HG02798 (cell line): ENCODE data around the gene SPATA33.

Experiments
- ATAC-seq: cut with Tn5 transposase; IDR thresholded peaks from one replicate; pipeline ENCODE4 v1.9.1; 2021; ENCODE audit warnings: mild to moderate bottlenecking; ENCODE audit not compliant: unreplicated experiment, poor library complexity

Gene SPATA33

DNA sequence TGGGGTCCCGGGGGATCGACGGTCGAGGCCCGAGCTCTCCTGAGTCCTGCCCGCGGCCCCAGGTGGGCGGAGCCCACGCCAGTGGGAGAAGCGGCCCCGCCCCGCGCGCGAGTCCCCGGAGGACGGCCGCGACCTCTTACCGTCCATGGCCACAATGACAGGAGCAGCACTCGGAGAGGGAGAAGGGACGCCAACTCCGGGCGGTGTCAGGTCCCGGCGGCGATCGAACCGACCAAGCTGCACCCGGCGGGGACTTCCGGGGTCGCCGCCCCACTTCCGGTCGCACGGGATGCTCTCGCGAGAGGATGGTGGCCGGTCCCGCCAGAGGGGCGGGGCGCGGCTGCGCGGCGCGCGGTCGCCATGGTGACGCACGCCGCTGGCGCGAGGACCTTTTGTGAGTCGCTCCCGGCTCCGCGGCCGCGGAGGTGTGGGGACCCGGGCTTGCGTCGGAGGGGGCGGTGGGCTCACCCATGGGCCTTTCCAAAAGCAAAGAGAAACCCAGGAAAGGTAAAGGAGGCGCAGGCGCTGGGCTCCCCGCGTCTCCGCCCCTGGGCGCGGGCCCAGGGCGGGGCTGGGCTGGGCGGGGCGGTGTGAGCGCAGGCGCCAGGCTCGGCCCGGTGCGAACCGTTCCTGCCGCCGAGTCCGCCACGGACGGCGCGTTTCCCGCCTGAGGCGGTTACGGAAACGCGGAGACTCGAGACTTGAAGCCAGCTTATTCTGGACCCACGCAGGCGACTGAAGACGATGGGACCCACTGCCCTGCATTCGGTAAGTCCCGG is at the start of gene SPATA33, which contains the start of gene CHMP1A:
Gene SPATA33, plus strand, starts transcription at position 395 of the 779 bp plus-strand sequence. Its CDS starts 76 bp downstream, at position 471.
Gene CHMP1A, minus strand, starts transcription at position 267 of the 779 bp plus-strand sequence. Its CDS starts 120 bp downstream, at position 147.
- ATAC-seq: peak; percentile 94

DNA sequence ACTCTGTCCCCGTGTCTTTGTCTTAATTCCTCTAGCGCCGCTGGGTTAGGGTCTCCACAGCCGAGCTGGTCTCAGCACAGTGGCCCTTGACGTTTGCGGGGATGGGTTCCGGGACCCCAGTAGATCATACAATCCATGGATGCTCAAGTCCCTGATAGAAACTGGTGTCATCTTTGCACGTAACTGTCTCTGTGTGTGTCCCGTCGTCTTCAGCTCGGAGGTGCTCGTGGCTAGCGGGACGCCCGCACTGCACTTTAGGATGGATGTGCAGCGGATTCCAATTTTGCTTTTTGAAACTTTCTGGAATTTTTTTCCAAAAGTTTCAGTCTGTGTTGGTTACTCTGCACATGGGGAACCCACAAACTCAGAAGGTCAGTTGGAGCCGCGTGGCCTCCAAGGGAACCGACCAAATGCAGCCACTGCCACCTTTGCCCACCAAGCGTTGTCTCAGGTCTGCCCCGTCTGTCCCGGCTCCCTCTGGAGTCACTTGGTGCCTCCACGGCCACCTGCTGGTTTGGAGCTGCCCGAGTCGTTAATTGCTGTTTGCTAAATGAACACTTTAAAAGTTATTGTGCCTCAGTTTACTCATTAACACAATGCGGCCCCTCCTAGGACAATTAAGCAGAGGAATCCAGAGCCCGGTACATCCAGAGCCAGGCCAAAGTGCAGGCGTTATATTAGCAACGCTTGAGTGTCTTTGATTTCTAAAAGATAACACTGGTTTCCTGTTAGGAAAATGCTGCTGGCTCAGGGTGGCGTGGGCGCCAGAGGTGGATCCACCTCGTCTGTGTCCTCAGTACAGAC is 49.5 kb upstream of the SPATA33 start:
- no peak for ATAC-seq

DNA sequence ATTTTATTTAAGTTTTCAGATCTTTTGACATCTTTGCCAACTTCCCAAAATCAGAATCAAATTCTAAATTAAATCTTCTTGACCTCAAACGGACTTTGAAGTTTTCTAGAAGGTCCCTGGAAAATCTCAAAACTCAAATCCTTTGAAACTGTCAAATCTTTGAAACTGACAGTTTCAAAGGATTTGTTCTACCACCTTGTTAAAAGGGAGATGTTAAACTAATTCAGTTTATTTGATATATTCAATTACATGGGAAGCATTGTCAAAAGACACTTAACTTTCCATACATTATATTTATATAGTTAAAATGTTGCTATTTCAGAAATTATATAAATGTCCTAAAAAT is 47.6 kb upstream of the SPATA33 start:
- no peak for ATAC-seq

DNA sequence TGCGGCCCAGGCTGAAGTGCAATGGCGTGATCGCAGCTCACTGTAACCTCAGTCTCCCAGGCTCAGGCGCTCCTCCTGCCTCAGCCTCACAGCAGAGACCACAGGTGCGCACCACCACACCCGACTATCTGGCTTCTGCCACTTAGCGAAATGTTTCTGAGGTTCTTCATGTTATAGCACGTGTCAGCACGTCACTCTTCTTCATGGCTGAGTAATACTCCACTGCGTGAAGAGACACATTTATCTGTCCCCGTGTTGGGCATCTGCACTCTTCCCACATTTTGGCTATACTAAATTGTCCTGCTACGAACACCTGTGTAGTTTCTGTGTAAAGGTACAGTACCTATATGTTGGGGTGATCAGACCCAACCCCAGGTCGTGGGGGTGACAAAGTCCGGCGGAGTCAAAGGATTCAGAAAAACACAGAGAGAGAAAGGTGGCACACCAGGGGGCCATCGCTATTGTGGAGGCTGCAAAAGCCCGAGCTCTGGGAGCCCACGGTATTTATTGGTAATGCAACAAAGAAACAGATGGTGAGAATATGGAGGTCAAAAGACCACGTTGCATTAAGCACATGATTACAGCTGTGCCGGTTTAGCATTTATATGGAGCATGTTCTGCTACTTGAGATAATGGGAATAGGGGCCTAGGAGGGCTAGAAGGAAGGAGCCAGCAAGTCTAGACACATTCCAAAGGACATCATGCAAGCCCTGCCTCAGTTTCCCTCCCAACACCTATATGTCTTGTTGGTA is 45.0 kb upstream of the SPATA33 start:
- no peak for ATAC-seq

DNA sequence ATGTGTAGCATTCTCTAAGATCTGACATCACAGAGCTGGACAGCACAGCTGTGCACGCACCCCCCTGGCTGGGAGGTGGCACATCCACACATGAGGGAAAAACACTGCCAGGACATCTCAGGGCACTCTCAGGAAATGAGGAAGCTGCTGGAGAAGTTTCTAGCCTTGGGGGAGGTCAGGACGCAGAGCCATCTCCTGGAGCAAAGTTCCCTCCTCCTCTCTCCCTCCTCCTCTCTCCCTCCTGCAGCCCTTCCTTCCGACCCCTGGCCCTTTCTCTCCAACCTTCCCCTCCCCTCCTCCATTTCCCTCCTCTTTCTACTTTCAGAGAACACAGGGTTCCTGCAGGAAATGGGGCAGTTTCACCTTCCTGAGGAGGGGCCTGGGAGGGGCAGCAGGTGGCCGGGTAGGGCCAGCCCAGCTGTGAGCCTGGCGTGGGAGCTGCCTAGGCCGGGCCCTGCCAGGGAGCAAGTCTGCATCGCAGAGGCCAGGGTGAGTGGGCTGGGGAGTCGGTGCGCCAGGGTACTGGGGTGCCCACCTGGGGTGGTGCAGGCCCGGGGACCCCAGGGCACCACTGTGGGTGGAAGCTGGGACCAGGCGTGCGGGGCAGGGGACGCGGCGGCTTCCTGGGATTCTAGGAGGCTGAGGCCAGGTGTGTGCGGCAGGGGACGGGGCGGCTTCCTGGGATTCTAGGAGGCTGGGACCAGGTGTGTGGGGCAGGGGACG is 44.2 kb upstream of the SPATA33 start, which contains the start of gene DPEP1:
Gene DPEP1, plus strand, starts transcription at position 412 of the 723 bp plus-strand sequence. CDS start 16,769 bp downstream, outside the sequence.
- ATAC-seq: no peak

DNA sequence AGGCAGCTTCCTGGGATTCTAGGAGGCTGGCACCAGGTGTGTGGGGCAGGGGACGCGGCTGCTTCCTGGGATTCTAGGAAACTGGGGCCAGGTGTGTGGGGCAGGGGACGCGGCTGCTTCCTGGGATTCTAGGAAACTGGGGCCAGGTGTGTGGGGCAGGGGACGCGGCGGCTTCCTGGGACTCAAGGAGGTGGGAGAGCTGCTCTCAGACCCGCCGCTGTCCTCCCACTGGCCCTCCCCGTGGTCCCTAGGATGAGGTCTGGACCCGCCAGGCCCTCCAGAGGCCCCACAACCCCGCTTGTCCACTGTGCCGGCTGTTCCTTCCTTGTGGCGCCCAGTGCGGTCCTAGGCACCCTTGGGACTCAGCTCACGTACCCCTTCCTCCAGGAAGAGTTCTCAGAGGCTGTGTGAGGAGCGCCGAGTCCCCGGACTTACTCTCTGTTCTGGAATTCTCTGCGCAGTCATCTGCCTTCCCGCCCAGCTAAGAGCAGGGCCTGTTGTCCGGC is 43.6 kb upstream of the SPATA33 start:
- ATAC-seq: no peak

DNA sequence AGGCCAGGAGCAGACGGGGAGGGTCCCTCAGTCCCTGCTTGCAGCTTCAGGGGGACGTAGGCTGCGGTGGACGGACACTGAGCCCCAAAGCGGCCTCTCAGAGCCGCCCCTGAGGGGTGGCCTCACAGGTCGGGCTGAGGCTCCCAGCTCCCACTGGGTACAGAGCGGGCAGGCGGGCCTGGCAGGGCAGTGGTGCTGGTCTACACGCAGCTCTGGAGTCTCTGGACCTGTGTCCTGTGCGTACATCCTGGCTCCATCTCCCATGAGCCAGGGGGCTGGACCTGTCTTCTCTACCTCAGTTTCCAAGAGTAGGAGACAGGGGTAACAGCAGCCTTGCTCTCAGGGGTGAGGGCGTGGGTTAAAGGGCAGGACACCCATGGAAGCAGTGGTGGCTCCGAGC is 42.5 kb upstream of the SPATA33 start:
- no peak for ATAC-seq

DNA sequence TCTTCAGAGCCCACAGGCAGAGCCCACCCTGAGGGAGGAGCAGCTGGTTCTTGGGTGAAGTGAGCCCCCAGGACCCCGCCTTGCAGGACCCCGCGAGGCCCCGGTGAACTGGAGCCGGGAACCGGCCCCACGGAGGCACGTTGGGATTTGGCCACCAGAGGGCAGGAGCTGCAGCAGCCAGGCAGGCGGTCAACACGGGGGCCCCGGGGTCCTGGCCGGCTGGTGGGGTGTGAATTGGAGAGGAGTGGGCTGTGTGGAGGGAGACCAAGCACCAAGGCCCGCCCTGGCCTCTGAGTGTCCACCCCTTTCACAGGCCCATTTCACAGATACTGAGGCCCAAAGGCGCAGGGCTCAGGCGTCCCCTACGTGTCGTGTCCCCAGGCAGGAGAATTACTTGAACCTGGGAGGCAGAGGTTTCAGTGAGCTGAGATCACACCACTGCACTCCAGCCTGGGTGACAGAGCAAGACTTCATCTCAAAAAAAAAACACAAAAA is 42.0 kb upstream of the SPATA33 start:
- ATAC-seq: no peak

DNA sequence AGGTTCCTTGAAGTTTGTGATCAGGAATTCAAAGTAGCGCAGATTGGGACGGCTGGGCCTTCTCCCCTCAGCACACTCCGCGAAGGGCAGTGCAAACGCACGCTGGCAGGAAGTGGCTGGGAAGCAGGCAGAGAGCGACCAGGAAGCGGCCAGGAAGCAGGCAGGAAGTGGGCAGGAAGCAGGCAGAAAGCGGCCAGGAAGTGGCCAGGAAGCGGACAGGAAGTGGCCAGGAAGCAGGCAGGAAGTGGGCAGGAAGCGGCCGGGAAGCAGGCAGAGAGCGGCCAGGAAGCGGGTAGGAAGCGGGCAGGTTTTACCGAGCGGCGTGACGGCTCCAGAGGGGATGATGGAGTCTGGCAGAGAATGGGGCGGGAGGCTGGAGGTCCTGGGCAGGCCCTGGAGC is 41.0 kb upstream of the SPATA33 start:
- ATAC-seq: no peak

DNA sequence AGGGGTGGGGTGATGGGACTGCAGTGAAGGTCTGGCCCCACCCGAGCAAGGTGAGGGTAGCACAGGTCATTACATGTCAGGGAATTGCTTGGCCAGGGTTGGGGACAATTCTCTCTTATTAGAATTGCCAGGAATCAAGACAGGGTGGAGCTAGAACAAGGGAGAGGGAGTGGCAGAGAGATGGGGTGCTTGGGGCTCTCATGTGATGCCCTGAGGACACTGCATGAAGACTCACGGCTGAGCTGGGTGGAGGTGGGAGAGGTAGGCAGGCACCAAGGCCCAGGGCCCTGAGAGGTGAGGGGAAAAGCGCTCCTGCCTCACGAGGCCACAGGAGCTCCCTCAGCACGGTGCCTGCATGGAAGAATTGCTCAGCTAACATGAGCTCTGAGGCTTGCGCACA is 40.6 kb upstream of the SPATA33 start:
- ATAC-seq: no peak

DNA sequence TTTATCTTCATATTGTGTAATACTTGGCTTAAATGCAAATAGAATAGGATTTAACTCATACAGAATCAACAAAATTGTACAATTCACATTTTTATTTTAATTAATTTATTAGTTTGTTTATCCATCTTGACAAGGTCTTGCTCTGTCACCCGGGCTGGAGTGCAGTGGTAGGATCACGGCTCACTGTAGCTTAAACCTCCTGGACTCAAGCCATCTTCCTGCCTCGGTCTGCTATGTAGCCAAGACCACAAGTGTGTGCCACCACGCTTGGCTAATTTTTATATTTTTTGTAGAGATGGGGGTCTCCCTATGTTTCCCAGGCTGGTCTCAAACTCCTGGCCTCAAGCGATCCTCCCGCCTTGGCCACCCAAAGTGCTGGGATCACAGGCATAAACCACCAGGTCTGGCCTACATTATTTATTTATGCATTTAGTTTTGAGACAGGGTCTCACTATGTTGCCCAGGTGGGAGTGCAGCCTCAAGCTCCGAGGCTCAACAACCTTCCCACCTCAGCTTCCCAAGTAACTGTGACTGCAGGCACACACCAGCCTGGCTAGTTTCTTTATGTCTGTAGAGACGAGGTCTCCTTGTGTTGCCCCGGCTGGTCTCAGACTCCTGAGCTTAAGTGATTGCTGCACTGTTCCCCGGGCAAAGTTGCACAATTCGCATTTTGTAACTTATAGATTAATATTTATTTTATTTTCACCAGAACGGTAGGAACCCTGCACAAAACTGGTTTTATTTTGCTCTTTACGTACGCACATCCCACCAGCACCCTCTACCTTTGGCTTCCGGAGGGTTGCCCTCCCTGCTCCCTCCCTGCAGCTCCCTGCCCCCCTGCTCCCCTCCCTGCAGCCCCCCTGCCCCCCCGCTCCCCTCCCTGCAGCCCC is 39.3 kb upstream of the SPATA33 start:
- no peak for ATAC-seq

DNA sequence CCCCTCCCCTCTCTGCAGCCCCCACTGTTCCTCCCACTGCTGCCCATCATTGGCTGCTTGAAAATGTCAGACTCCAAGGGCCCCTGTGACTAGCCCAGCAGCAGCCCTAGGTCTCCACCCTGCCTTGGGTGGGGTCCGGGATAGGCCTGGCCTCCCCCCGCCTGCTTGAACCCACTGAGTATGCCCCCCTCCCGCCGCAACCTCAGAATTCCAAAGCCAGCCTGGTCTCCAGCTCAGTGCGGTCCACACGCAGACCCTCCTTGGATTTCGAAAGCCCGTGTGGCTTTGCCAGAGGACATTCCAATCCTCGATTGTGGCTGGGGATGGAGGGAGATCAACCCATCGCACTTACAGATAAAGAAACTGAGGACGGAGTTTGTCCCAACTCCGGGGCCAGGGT is 37.8 kb upstream of the SPATA33 start:
- ATAC-seq: no peak

DNA sequence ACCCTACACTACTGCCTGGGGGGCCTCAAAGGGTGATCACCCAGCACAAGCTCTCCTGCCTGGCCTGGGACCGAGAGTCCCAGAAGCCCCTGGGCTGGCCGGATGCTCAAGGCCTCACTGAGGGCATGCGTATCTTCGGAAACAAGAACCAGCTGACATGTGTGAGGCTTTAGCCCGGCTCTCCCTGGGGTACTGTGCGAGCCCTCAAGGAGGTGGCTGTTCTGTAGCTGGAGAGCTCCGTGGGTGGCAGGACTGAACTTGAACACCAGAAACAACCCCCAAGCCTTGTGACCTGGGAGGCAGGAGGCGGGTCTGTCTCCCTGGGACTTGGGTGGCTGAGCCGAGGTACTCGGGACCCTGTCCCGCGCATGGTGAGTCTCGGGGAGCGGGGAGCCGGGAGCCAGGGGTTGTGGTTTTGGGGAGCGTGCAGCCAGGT is 37.2 kb upstream of the SPATA33 start:
- ATAC-seq: no peak

DNA sequence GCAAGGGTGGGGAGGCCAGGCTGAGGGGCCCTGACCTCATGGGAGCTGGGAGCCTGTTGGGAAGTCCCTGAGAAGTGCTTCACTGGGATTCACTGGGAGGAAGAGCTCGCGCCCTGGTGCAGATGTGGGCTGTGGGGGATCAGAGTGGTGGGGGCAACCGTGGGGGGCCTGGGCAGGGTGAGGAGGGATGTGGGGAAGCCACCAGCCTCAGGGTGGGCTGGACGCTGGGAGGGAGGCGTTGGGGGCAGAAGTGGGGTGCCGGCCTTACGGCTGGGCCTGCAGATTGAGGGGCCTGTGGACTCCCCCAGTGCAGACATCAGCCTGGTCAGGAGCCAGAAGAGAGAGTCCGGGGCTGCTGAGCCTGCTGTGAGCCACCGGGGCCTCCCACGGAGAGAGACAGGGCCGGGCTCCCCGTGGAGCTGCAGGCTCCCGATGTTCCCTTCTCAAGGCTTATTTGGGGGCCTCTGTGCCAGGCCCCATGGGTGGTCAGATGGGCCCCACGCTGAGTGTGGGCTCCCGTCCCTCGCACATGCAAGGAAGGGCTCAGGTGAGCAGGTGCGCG is 36.4 kb upstream of the SPATA33 start:
- no peak for ATAC-seq

DNA sequence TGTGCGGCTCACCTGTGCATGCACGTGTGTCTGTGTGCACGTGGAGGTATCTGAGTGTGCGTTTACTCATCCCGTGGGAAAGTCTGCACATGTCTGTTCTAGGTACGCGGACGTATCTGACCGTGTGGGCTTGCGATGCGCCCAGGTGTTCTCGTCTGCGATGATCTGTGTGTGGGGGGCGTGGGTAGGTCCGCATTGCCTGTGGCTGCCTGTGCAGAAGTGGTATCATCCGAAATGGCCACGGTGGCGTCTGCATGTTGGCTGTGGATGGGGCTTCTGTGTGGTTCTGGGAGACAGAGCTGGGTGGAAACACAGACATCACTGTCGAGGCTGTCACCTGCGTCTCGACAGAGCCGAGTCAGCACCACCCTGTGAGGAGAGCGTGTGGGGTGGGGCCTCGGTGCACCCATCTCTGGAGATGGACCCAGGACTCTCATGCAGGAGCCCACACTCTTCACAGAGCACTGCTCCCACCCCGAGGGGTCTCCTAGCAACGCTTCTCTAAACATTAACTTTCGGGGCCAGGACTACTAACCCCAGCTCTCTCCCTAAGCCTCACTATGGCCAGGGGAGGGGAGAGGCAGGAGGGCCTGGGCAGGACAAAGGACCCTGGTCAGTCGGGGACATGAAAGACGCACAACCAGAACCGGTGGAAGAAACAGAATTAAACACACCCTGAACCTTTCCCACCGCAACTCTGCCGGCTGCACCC is 35.8 kb upstream of the SPATA33 start:
- ATAC-seq: no peak

DNA sequence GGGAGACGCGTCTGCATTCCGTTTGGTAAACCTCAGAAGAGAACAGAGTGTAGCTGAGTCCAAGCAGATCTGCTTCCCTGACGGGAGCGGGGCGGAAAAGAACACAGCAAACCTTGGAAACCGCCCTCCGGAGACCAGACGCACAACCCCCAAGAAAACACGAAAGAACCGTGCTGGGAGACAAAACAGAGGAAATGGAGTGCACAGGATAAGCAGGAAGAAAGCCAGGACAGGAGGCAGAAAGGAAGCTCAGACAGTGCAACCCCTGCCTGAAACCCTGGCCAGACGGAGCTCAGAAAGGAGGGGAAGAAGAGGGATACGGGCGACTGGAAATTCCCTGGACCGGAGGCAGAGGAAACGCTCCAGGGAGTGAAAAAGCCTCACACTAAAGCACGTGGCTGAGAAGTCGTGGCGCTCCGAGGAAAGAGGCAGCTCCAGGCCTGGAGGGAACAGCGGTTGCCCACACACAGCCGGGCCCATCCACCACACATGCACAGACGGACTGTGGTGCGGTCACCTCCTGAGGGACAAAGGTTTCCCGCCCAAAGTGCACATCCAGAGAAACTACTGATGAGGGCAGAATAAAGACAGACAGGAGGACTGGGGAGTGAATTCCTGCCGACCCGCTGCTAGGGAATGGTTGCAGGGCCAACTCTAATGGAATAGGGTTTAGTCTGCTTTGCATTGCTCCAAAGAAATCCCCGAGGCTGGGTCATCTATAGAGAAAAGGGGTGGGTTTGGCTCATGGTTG is 34.0 kb upstream of the SPATA33 start:
- ATAC-seq: no peak
